ENCODE results near the gene CD93.

The CD93 gene

GRCh38 chr20:23086056-23086566 lies at the start of gene CD93:
Gene CD93, minus strand, starts transcription at chr20:23086324. Its CDS starts 132 bp downstream, at chr20:23086192.
- no peak for DNase-seq

GRCh38 chr20:23133560-23133998 lies 47.5 kb upstream of the CD93 start:
- DNase-seq, result no peak

GRCh38 chr20:23132930-23133559 lies 46.9 kb upstream of the CD93 start:
- no peak for DNase-seq

- no peak for DNase-seq
These were observed 46.3 kb upstream of the CD93 start for GRCh38 chr20:23132293-23132929.

- DNase-seq, result no peak
These were observed 45.6 kb upstream of the CD93 start for GRCh38 chr20:23131766-23132165.

- DNase-seq, result no peak
These were observed 44.6 kb upstream of the CD93 start for GRCh38 chr20:23130622-23131140.

- DNase-seq, result no peak
These were observed 43.9 kb upstream of the CD93 start for GRCh38 chr20:23129891-23130621.

- no peak for DNase-seq
These were observed 43.1 kb upstream of the CD93 start for GRCh38 chr20:23129266-23129665.

GRCh38 chr20:23128461-23129125 lies 42.5 kb upstream of the CD93 start:
- DNase-seq, result no peak

GRCh38 chr20:23127506-23128279 lies 41.6 kb upstream of the CD93 start:
- DNase-seq, result no peak

GRCh38 chr20:23126281-23127061 lies 40.3 kb upstream of the CD93 start:
- no peak for DNase-seq

- DNase-seq, result peak in 7 of 14 donors; percentile 9 to 69 (median 48)
These were observed 39.6 kb upstream of the CD93 start for GRCh38 chr20:23125625-23126191.

GRCh38 chr20:23125159-23125558 lies 39.0 kb upstream of the CD93 start:
- DNase-seq, result no peak

GRCh38 chr20:23123886-23124285 lies 37.8 kb upstream of the CD93 start:
- DNase-seq, result no peak

- DNase-seq, result no peak
These were observed 36.9 kb upstream of the CD93 start for GRCh38 chr20:23122796-23123655.

GRCh38 chr20:23122321-23122720 lies 36.2 kb upstream of the CD93 start:
- no peak for DNase-seq

- DNase-seq, result no peak
These were observed 35.7 kb upstream of the CD93 start for GRCh38 chr20:23121751-23122320.

GRCh38 chr20:23120936-23121750 lies 35.0 kb upstream of the CD93 start:
- no peak for DNase-seq
